22Rv1 (cell line): ENCODE measurements around the gene FCGR3A.

ENCODE experiments used
- ZFX ChIP-seq: fragments of 450-650 bp; IDR thresholded peaks from 2 replicates; pipeline ENCODE4 v1.6.1; 2017; ENCODE audit warnings: antibody characterized with exemption, borderline replicate concordance
- TF ChIP-seq, protein P1 (sequence below): fragments of 450-650 bp; IDR thresholded peaks from 2 replicates; pipeline ENCODE4 v1.5.1; 2017; ENCODE audit warnings: mild to moderate bottlenecking

GRCh38 chr1:161494091-161494735 lies 55.4 kb downstream of the FCGR3A start:
- TF ChIP-seq, protein P1, sequence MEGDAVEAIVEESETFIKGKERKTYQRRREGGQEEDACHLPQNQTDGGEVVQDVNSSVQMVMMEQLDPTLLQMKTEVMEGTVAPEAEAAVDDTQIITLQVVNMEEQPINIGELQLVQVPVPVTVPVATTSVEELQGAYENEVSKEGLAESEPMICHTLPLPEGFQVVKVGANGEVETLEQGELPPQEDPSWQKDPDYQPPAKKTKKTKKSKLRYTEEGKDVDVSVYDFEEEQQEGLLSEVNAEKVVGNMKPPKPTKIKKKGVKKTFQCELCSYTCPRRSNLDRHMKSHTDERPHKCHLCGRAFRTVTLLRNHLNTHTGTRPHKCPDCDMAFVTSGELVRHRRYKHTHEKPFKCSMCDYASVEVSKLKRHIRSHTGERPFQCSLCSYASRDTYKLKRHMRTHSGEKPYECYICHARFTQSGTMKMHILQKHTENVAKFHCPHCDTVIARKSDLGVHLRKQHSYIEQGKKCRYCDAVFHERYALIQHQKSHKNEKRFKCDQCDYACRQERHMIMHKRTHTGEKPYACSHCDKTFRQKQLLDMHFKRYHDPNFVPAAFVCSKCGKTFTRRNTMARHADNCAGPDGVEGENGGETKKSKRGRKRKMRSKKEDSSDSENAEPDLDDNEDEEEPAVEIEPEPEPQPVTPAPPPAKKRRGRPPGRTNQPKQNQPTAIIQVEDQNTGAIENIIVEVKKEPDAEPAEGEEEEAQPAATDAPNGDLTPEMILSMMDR = no peak
- TF ChIP-seq ZFX = no peak
